GM21360 (cell line): ENCODE data around the gene NETO1.

ENCODE experiments used
- ATAC-seq: cut with Tn5 transposase; IDR thresholded peaks from one replicate; pipeline ENCODE4 v1.9.1; 2021; ENCODE audit warnings: mild to moderate bottlenecking, moderate library complexity; ENCODE audit not compliant: unreplicated experiment

The NETO1 gene

DNA sequence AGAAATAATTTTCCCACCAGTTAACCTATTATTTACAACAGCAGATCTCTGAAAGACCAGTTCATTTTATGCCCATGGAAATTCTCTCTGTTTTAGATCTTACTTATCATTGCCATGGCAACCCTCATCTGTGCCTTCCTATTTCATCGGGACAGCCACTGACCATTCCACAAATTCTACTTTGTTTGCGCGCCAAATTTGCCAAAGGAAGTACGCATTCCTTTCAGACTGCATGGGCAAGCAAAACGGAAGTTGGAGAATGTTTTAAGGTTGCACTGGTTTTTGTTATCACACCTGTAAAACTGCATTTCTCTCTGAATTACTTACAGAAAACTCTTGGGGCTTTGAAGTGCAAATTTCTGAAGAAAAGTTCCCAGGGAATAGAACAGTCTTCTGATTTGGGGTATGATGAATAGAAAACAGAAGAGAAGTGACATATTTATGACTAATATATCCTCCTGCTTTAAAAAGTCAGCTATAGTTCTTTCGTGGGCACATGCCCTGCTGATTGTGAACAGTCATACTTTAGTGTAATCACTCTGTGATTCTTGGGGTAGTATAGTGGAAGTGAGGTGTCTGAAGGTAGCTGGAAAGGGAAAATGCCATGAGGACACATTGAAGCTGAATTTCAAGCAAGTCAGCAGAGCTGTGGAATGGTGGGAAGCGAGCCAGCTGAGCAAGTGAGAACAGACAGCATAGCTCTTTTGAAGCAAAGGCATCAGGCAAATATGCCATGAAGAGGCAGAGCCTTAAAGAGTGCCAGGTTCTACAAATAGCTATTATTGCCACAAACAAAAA is 20.9 kb downstream of the NETO1 start:
- no peak for ATAC-seq

DNA sequence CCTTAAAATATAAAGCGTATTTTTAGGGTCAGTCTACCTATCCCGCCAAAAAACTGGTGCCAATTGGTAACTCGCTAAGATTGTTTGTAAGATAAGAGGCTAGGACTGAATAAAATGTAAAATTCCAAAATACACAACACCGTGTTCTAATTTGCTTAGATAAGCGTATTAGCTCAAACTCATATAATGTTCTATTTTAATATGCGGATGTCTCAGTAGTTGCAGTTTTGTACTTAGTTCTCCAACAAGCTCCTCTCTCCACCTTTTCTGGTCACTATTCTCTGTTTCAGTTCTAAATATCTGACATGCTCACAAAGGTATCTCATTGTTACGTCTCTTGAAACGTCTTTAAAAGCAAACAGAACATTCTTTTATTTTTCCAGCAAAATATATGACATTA is 24.0 kb downstream of the NETO1 start:
- ATAC-seq = no peak

DNA sequence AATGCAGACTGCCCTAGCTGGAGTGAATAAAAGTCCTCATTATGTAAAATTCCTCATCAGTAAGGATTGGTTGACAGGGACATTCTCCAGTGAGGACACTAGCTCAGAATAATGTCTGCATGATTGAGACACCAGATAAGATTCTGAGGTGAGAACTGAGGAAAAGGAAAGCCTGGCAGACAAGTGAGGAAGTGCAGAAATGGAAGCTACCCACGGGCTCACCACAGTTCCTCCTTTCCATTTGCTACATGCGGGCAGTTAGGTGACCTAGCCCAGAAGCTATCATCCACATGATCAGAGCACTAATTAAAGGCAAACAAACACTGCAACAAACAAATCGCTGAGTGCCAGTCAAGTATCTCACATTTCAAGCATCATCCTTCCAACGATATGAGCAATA is 27.7 kb downstream of the NETO1 start:
- ATAC-seq = no peak

DNA sequence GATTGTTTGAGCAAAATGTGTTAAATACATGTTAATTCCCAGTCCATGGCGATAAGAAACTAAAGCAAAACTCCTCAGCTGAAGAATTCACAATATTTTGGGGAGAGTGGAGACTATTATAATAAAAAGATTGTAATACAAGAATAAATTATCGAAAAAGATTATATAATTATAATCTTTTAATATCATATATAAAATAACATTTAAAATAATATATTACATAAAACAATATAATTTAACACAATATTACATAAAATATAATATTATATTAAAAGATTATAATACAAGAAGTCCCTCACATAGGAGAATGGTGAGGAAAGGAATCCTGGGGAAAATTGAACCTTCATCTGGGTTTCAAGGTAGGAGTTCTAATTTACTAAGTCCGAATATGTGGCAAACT is 33.1 kb downstream of the NETO1 start:
- ATAC-seq = no peak

DNA sequence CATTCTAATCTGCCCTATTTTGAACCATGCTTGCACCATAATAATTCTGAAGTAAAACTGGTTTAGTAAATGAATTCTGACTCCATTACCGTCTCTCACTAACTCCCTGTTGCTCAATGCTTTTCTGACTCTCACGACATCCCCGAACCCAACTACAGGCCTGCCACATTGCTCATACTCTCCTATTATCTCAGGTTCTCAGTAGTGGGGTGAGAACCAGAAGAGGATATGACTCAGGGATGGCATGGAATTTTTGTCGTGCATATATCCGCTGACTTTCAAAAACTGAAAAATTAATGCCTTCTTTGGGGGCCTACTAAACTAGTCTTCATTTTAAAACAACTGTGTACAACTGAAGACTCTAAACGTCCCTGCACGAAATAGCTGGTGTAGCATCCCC is 34.3 kb downstream of the NETO1 start:
- no peak for ATAC-seq

DNA sequence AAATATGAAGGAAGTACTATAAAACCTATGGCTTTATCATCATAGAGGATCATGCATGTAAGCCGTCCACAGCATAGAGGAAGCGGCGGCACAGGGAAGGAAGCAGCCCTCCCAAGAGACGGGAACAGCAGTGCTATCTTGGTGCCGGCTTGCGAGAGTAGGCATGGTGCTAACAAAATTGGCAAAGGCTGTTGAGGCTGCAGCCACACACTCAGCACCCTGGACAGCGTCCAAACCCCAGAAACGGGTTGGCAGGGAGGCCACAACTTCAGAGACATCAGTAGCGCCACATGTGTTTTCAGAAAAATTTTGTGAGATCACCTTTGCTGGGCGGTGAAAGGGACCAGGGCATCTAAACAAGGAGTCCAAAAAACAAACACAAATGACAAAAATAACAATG is 37.7 kb downstream of the NETO1 start:
- ATAC-seq = no peak

DNA sequence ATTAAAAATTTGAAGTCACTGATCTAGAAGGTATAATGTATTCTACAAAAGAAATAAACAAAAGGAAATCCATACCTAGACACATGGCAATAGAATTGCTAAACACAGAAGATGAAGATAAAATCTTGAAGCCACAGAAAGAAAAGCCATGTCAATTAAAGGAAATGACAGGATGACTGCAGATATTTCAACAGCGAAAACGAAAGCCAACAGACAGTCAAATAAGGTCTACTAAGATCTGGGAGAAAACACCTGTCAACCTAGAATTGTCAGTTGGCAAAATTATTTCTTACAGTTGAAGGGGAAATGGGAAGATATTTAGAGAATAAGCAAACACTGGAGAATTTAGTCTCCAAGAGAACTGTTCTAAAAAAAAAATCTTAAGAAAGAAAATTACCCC is 39.2 kb downstream of the NETO1 start:
- ATAC-seq = no peak

DNA sequence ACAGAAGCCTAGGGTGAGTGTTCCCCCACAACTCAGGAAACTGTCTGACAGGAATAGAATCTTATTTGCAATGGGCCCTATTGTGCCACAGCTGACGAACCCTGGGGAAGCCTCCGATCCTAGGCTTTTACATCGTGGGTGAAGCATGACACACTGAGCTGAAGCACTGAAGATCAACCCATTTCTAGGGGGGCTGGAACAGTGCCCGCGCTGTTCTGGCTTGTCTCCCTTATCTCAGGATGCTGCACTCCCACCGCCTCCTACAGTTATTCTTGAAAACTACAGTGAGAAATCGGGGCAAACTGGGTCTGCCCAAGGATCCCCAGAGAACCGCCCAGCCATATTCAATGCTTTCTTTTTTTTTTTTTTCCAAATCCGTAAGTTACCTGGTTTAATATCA is 41.1 kb downstream of the NETO1 start:
- no peak for ATAC-seq

DNA sequence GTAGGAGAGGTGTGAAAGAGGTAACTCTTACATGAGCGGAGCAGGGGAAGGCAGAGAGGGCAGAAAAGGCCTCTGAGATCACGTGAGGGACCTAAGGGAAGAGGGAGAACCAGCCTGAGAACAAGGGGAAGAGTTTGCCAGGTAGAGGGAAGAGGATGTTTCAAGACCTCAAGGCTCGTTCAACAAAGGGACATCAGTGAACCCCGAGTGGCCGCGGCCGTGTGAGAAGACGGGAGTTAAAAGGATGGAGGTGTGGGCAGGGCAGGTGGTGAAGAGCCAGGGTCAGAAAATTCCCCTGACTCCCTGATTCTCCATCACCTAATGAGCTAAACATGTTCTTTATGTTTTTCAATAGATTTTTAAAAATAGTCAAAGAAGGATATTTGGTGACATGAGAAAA is 44.4 kb downstream of the NETO1 start:
- ATAC-seq = no peak

DNA sequence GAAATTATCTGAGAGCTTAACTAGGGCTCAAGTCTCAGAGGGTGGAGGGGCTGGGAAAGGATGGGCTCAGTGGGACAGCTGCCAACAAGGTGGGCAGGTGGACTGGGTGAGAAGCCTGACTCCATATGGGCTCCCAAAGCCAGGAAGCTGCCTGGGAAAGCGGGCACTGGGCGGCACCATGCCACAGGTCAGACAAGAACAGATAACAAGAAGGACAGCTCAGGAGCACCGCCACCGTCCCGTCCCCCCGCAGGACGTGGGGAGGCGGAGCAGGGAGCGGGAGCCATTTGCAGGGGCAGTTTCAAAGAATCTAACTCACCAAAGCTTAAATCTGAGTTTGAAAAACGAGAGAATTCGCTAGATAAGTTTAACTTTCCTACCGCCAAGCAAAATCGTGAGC is 45.6 kb downstream of the NETO1 start:
- ATAC-seq = no peak

DNA sequence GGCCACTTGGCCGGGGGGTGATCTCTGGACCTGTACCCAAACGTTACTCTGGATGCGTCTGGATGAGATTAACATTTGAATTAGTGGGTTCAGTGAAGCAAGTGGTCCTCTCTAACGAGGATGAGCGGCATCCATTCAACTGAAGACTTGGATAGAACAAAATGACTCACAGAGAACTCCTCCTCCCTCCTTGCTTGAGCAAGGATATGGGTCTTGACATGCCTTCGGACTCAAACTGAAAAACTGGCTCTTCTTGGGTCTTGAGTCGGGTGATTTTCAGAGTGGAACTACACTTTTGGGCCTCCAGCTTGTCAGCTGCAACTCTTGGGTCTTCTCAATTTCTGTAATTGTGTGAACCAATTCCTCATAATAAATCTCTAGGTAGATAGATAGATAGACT is 47.2 kb downstream of the NETO1 start:
- ATAC-seq = no peak

DNA sequence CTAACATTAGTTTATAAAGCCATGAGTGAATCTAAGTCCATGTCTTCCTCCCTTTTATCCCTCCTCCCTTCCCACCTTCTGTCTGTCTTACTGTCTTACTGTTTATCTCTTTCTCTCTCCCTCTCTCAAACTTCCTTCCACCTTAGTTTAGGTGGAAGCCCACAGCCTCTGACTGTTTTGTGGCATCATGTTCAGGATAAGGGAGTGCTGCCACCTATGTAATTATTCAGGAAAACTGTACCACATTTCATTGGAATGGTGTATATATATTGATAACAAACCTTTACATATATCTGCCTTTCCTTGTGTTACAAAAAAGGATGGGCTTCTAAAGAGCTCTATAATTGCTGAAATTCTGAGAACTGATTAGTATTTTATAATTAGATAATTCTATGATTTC is 48.7 kb downstream of the NETO1 start:
- no peak for ATAC-seq

DNA sequence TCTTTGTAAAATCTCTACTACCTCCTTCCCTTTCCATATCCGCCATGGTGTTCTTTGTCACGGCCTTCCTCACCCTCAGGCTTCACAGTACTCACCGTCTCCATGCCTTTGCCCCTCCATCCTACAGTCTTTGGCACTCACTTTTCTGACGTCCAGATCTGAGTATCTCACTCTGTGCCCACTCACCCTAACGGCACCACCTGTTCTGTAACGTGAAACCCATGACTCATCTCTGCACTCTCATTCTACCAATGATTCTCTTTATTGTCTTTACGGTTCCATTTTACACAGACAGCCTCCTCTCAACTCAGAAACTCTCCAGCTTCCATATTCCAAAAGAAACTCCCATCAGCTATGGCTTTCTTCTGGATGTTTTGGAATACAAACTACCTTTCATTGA is 56.7 kb downstream of the NETO1 start:
- peak; percentile 81 for ATAC-seq

DNA sequence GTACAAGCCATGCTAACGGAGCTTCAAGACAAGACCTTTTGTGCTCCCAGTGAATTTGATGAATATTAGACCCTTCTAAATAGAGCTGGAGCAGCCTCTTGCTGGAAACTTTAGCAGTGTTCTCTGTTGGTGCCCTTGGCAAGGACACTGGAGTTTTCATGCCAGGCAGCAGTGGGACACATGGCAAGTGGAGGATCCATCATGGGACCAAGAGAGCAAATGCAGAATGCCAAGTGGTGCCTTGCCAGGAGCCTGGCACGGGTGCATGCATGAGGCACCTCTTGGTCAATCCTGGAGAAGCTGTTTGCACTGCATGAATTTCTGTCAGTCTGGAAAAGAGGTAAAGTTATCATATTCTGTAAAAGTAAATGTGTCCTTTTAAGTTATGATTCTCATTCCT is 59.1 kb downstream of the NETO1 start:
- no peak for ATAC-seq

DNA sequence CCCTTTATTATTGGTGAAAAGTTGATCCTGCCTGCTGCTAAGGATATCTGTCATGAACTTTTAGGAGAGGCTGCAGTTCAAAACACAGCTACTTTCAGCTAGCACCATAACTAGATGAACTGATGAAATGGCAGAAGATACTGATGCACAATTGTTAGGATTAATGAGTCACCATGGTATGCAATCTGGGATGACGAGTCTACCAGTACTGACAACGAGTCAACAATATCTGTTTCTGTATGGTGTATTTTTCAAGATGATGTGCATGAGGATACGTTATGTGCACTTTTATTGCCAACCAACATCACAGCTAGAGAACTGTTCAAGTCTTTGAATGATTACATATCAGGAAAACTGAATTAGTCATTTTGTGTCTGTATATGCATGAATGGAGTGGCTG is 68.7 kb downstream of the NETO1 start:
- ATAC-seq = no peak

DNA sequence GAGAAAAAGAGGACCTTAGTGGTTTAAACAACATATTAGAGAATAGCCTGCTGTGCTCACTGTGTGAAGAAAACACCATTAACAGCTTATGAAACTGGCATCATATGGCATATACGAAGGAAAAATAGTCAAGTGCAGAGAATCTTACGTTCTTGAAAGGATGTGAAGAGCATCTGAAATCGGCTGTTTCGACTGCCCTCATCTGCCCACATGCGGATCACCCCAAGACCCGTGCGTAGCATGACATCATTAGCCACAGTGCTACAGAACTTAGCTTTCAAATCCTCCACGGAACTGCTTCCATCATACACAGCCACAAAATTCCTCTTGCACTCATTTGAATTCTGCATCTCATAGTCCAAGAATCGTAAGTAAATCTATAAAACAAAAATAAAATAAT is 84.3 kb downstream of the NETO1 start:
- no peak for ATAC-seq

DNA sequence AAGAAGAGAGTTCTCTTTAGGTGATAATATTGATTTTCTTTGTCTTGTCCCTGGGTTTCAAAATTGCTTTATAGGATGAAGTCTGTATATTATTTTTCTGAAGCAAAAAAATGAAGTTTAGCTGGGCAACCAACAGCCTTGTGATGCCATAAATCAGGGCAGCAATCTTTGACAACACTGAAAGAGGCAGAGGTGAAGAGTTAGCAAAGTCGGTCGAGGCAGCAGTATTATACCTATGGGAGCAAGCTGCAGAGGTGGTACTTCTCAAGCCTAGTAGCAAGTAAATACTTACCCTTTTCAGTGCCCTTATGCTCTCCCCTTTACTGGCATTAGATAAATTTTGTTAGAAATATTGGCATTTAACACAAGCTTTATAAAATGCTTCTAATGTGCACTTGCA is 92.9 kb downstream of the NETO1 start:
- no peak for ATAC-seq

DNA sequence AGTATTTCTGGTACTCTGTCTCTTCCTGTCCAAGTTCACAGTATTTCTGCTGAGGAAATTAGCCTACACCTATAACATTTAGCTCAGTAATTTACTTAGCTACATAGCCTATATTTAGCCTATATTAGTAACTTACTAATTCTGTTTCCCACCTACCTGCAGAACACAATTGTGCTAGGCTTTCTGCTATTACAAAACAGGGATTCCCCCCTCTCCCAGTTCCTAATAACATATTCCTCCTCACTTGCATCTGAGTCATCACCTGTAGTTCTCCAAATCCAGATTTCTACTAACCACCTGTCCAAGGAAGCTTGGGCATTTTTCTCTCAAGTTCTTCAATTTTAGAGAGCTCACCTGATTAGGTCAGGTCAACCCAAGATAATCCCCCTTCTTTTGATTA is 94.9 kb downstream of the NETO1 start:
- no peak for ATAC-seq

DNA sequence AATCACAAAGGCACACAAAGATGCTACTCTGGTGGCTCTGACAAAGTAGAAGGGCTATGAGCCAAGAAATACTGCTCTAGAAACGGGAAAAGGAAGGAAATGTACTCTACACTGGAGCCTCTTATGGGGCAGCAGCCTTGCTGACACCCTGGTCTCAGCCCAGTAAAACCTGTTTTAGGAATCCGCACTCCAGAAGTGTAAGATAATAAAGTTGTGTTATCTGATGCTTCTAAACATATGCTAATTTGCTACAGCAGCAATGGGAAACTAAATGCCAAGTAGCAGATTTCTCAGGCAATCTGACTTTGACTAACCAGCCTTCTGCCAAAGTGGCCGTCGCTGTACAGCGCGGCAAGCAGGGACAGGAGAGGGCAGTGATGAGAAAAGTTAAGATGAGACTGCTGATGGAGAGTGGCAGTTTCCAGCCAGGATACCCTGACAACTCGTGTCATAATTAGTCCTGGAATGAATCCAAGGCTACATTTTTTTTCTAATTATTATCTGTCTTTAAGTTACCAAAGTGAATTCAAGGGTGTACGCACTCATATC is 99.0 kb downstream of the NETO1 start:
- ATAC-seq = no peak

DNA sequence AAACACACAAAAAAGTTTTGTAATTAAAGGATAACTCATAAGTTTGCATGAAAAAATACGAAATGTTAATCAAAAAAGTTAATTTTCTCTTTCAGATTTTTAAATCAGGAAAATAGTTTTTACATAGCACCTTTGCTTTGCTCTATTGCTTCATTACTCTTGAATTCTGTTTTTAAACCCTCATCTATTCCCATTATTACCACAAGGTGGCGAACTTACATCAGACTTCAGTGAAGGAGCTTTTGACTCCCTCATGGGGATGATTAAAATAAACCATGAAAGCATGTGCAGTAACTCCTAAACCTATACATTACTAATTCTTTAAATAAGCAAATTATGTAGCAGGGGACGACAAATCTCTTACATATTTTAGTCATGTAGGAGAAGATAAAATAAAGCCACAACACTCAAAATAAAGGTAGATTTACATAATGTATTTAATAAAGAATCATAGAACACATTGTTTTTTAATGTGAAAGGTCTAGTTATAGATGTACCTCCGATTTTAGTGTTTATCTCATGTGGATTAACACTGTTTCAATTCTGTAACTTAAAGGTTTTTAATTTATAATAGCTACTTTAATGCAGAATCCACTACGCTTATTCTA is 105.2 kb downstream of the NETO1 start:
- ATAC-seq = peak; percentile 79

DNA sequence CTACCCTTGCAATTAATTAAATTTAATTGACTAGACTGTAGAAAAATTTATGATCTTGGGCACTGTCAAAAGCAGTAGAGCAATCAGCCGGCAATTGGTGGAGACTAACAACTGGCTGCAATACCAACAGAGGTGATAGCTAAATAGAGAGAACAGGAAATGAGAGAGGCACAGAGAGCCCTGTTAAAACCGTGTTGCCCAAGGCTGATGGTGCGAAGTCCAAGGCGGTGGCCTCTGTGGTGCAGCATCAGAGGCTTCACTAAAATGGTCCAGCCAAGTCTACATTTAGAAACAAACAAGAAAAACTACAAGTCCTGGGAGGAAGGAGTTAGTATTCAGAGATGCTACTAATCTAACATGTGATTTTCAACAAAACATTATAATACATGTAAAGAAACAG is 115.6 kb downstream of the NETO1 start:
- no peak for ATAC-seq

DNA sequence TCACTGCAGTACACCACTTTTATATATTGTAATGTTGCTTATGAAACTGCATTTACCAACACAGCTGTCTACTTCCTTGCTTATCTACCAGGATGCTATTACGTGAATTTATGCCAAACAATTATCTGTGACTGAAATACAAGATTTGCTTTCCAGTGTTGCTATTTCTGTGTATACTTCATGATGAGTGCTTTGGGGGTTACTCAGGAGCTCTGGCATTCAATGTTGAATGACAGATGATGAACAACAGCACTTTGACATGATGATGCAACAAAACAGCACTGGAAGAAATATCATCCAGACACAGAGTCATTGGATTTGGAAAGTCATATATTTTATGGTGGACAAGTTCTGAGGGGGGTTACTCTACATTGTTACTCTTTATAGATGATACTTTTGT is 125.8 kb downstream of the NETO1 start:
- ATAC-seq = no peak

DNA sequence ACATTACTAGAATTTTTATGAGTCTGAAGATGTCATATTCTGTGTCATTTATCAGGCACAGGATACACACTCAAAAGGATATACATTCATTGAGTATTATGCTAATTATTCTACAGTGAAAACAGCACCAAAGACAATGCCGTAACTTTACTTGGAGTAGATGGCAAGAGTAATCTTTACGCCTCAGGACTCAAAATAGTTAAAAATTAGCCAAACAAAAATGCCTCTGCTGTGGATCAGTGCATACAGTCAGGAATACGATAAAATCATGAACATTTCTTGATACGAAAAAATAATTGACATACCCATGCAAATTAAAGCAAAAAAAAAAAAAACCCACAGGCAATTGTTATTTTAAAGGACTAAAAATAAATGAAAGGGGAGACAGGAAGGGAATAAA is 129.7 kb downstream of the NETO1 start:
- no peak for ATAC-seq
